Measurements from ENCODE around the gene ENPEP.

- TF ChIP-seq CTCF (IDR thresholded peaks at IDR 0.05) = no peak
- no peak for TF ChIP-seq POLR2A (IDR thresholded peaks at IDR 0.05)
Observed at GRCh38 chr4:110474481-110474880, 1.5 kb upstream of the ENPEP start.

Measured in tibial nerve (tissue), 3 donors.